ENCODE measurements around the gene MCFD2.
"Not testable (repeated sequence)": the region's sequence is repeated elsewhere in the genome, so short reads cannot be mapped to it uniquely, and the experiment has no call there.

MCFD2 gene

GRCh38 chr2:46900381-46900780, 15.2 kb downstream of the MCFD2 start:
- DNase-seq = no peak

GRCh38 chr2:46899053-46899452, 16.6 kb downstream of the MCFD2 start:
- DNase-seq = no peak

- no peak for DNase-seq
These were observed 17.6 kb downstream of the MCFD2 start for GRCh38 chr2:46898024-46898423.

GRCh38 chr2:46893269-46893939, 22.2 kb downstream of the MCFD2 start:
- DNase-seq = no peak

GRCh38 chr2:46891956-46892553, 23.6 kb downstream of the MCFD2 start:
- no peak for DNase-seq

- DNase-seq = no peak
These were observed 27.1 kb downstream of the MCFD2 start for GRCh38 chr2:46888421-46888952.

GRCh38 chr2:46887028-46887885, 28.3 kb downstream of the MCFD2 start:
- no peak for DNase-seq

- no peak for DNase-seq
These were observed 29.2 kb downstream of the MCFD2 start for GRCh38 chr2:46886268-46887027.

GRCh38 chr2:46885376-46885775, 30.2 kb downstream of the MCFD2 start:
- DNase-seq = no peak

- DNase-seq = no peak
These were observed 36.1 kb downstream of the MCFD2 start for GRCh38 chr2:46879511-46879910.

GRCh38 chr2:46878886-46879285, 36.7 kb downstream of the MCFD2 start:
- peak; percentile 6 for DNase-seq

GRCh38 chr2:46878240-46878877, 37.2 kb downstream of the MCFD2 start:
- DNase-seq = no peak

GRCh38 chr2:46877619-46878113, 37.9 kb downstream of the MCFD2 start:
- DNase-seq = no peak

GRCh38 chr2:46876741-46877384, 38.7 kb downstream of the MCFD2 start:
- DNase-seq = peak; percentile 1

GRCh38 chr2:46875962-46876689, 39.5 kb downstream of the MCFD2 start:
- DNase-seq = not testable (repeated sequence)

GRCh38 chr2:46875226-46875899, 40.2 kb downstream of the MCFD2 start:
- no peak for DNase-seq

- no peak for DNase-seq
These were observed 41.2 kb downstream of the MCFD2 start for GRCh38 chr2:46874236-46874929.

GRCh38 chr2:46873604-46874068, 42.0 kb downstream of the MCFD2 start:
- DNase-seq = no peak

GRCh38 chr2:46872902-46873603, 42.6 kb downstream of the MCFD2 start:
- no peak for DNase-seq

Data from NCI-H2029 (cell line).